ENCODE results near the gene CCDC141. TPM values are rescaled to one million over a fixed set of nuclear protein-coding genes. Genes with fewer than 3 reads are reported as not detected.

CCDC141 gene
- total RNA-seq, 1 donor = not detected

- H3K4me1 ChIP-seq (ENCODE audit: insufficient read depth, low read length) = peaks cover 5% of the 10 kb centered on the region
- no peaks in the 10 kb centered on the region for H4K20me1 ChIP-seq (ENCODE audit: insufficient read depth, low read length)
- no peak overlapping the region for H3K27ac ChIP-seq (ENCODE audit: low read depth, low read length)
- no peak overlapping the region for H2AFZ ChIP-seq (ENCODE audit: low read length)
- H3K27me3 ChIP-seq (ENCODE audit: insufficient read depth, low read length) = peaks cover 3% of the 10 kb centered on the region
- H3K4me2 ChIP-seq (ENCODE audit: insufficient read depth, low read length) = no peak overlapping the region
- H3K79me2 ChIP-seq (ENCODE audit: insufficient read depth, low read length) = no peaks in the 10 kb centered on the region
- no peak for DNase-seq (ENCODE audit: insufficient read length, low spot score, missing footprints)
- H3K36me3 ChIP-seq (ENCODE audit: insufficient read depth, low read length) = no peaks in the 10 kb centered on the region
- H3K9me3 ChIP-seq (ENCODE audit: low read depth, low read length) = no peaks in the 10 kb centered on the region
- TF ChIP-seq, protein P1, sequence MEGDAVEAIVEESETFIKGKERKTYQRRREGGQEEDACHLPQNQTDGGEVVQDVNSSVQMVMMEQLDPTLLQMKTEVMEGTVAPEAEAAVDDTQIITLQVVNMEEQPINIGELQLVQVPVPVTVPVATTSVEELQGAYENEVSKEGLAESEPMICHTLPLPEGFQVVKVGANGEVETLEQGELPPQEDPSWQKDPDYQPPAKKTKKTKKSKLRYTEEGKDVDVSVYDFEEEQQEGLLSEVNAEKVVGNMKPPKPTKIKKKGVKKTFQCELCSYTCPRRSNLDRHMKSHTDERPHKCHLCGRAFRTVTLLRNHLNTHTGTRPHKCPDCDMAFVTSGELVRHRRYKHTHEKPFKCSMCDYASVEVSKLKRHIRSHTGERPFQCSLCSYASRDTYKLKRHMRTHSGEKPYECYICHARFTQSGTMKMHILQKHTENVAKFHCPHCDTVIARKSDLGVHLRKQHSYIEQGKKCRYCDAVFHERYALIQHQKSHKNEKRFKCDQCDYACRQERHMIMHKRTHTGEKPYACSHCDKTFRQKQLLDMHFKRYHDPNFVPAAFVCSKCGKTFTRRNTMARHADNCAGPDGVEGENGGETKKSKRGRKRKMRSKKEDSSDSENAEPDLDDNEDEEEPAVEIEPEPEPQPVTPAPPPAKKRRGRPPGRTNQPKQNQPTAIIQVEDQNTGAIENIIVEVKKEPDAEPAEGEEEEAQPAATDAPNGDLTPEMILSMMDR (IDR thresholded peaks at IDR 0.05; ENCODE audit: extremely low read depth, low read depth, low read length) = no peak
- no peak overlapping the region for H3K4me3 ChIP-seq (ENCODE audit: insufficient read depth, low read length)
These were observed 134.3 kb downstream of the CCDC141 start for GRCh38 chr2:178915423-178916173.

DNA sequence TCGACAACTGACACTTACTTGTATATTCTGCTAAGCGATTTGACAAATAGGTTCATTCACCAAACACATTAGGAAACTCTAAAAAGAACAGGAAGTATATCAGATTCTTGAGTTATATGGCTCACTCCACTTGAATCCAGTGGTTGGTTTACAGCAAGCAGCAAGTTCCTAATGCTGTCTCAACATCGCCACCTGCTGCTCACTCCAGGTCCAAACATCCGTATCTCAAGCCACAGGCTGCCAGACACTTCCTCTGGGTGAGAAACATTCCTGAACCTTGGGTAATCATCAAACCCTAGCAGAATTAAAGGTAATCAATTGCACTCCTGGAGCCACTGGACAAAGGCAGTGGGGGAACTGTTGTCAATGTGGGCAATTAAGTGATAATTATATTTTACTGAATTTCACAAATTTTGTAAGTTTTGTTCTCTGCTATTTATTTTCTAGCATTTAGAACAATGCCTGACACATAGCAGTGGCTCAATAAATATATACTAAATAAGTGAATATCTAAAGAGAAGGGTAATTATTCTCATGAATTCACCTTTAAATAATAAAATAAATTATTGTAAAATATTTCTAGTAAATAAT is 135.6 kb downstream of the CCDC141 start:
- peak; percentile 53 for DNase-seq (ENCODE audit: insufficient read length, low spot score, missing footprints)
- Histone ChIP-seq H3K36me3 (ENCODE audit: insufficient read depth, low read length) (no peaks in the 10 kb centered on the region), H3K4me2 (ENCODE audit: insufficient read depth, low read length) (no peak overlapping the region), H3K9me3 (ENCODE audit: low read depth, low read length) (no peaks in the 10 kb centered on the region), H3K27me3 (ENCODE audit: insufficient read depth, low read length) (peaks cover 3% of the 10 kb centered on the region), H3K4me3 (ENCODE audit: insufficient read depth, low read length) (no peak overlapping the region), H3K79me2 (ENCODE audit: insufficient read depth, low read length) (no peaks in the 10 kb centered on the region), H3K27ac (ENCODE audit: low read depth, low read length) (no peak overlapping the region), H3K4me1 (ENCODE audit: insufficient read depth, low read length) (peaks cover 5% of the 10 kb centered on the region), H2AFZ (ENCODE audit: low read length) (no peak overlapping the region), H4K20me1 (ENCODE audit: insufficient read depth, low read length) (no peaks in the 10 kb centered on the region)
- TF ChIP-seq, protein P1 (IDR thresholded peaks at IDR 0.05; ENCODE audit: extremely low read depth, low read depth, low read length) = peak; percentile 95

DNA sequence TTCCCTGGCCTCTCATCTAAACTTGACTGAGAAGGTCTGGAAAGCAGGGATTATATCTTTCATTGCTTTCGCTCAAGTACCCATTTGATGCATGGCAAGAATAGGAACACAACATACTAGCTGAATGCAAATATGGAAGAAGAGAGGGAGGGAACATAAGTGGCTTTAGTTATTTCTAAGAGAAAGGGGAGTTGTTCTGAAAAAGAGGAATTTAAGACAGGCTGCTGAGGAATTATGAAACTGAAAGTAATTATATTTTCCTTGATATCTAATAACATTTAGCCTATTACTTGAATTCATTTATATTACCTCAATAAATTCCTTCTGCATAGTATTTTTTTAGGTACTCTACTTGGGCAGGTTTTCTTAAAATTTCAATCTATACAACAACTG is 136.9 kb downstream of the CCDC141 start:
- Histone ChIP-seq H3K4me1 (ENCODE audit: insufficient read depth, low read length) (peaks cover 5% of the 10 kb centered on the region), H3K4me3 (ENCODE audit: insufficient read depth, low read length) (no peak overlapping the region), H3K79me2 (ENCODE audit: insufficient read depth, low read length) (no peaks in the 10 kb centered on the region), H2AFZ (ENCODE audit: low read length) (peak overlapping the region; percentile 17), H4K20me1 (ENCODE audit: insufficient read depth, low read length) (no peaks in the 10 kb centered on the region), H3K36me3 (ENCODE audit: insufficient read depth, low read length) (no peaks in the 10 kb centered on the region), H3K4me2 (ENCODE audit: insufficient read depth, low read length) (no peak overlapping the region), H3K27me3 (ENCODE audit: insufficient read depth, low read length) (no peaks in the 10 kb centered on the region), H3K27ac (ENCODE audit: low read depth, low read length) (no peak overlapping the region), H3K9me3 (ENCODE audit: low read depth, low read length) (no peaks in the 10 kb centered on the region)
- no peak for DNase-seq (ENCODE audit: insufficient read length, low spot score, missing footprints)
- TF ChIP-seq, protein P1 (IDR thresholded peaks at IDR 0.05; ENCODE audit: extremely low read depth, low read depth, low read length) = no peak

GRCh38 chr2:178912416-178913048 is 137.4 kb downstream of the CCDC141 start:
- no peaks in the 10 kb centered on the region for H3K79me2 ChIP-seq (ENCODE audit: insufficient read depth, low read length)
- H4K20me1 ChIP-seq (ENCODE audit: insufficient read depth, low read length) = no peaks in the 10 kb centered on the region
- no peak overlapping the region for H3K4me3 ChIP-seq (ENCODE audit: insufficient read depth, low read length)
- TF ChIP-seq, protein P1 (IDR thresholded peaks at IDR 0.05; ENCODE audit: extremely low read depth, low read depth, low read length) = no peak
- H3K27ac ChIP-seq (ENCODE audit: low read depth, low read length) = no peak overlapping the region
- H3K27me3 ChIP-seq (ENCODE audit: insufficient read depth, low read length) = no peaks in the 10 kb centered on the region
- peak overlapping the region; percentile 17 for H2AFZ ChIP-seq (ENCODE audit: low read length)
- DNase-seq (ENCODE audit: insufficient read length, low spot score, missing footprints) = no peak
- H3K4me1 ChIP-seq (ENCODE audit: insufficient read depth, low read length) = peaks cover 5% of the 10 kb centered on the region
- H3K36me3 ChIP-seq (ENCODE audit: insufficient read depth, low read length) = no peaks in the 10 kb centered on the region
- H3K4me2 ChIP-seq (ENCODE audit: insufficient read depth, low read length) = no peak overlapping the region
- no peaks in the 10 kb centered on the region for H3K9me3 ChIP-seq (ENCODE audit: low read depth, low read length)
